Fibroblast of lung (primary cell): ENCODE results near the gene CCDC146. TPM values are rescaled to one million over a fixed set of nuclear protein-coding genes. Genes with fewer than 3 reads are reported as not detected.

Experiments
- DNase-seq, 2 donors: peaks; one replicate each; pipeline versions ENCODE4 v3.0.0 to v3.0.0-alpha.2; 2010; ENCODE audit warnings: low read depth in 2 of 2
- H2AFZ ChIP-seq: 2 replicates; pipeline ENCODE4 v1.5.1; 2012; ENCODE audit warnings: low read length, control low read depth, inconsistent platforms
- H3K27ac ChIP-seq: 2 replicates; pipeline ENCODE4 v1.5.1; 2011; ENCODE audit warnings: low read length, control low read depth; ENCODE audit not compliant: insufficient read depth
- H3K27me3 ChIP-seq: 2 replicates; pipeline ENCODE4 v1.5.1; 2011; ENCODE audit warnings: mild to moderate bottlenecking, low read length; ENCODE audit not compliant: control insufficient read depth, insufficient read depth
- H3K36me3 ChIP-seq: 2 replicates; pipeline ENCODE4 v1.5.1; 2011; ENCODE audit warnings: low read length; ENCODE audit not compliant: control insufficient read depth, insufficient read depth
- H3K4me1 ChIP-seq: 2 replicates; pipeline ENCODE4 v1.5.1; 2011; ENCODE audit warnings: low read length; ENCODE audit not compliant: control insufficient read depth, insufficient read depth; ENCODE audit errors: extremely low read depth
- H3K4me2 ChIP-seq: 2 replicates; pipeline ENCODE4 v1.5.1; 2011; ENCODE audit warnings: low read length, control low read depth; ENCODE audit not compliant: insufficient read depth; ENCODE audit errors: extremely low read depth
- H3K4me3 ChIP-seq, 4 experiments: fragments of 200-600 bp in 1 of 4; sonication (generic) in 1 of 4; replicated peaks in 1 of 4; 2 replicates each; pipeline ENCODE4 v1.5.1; 2011 to 2016; ENCODE audit warnings: low read length in 4 of 4, low read depth in 3 of 4, mild to moderate bottlenecking in 3 of 4, control low read depth in 2 of 4, inconsistent platforms in 1 of 4, mixed read lengths in 1 of 4; ENCODE audit not compliant: insufficient read depth in 1 of 4; ENCODE audit errors: control extremely low read depth in 1 of 4
- H3K79me2 ChIP-seq: 2 replicates; pipeline ENCODE4 v1.5.1; 2012; ENCODE audit warnings: mild to moderate bottlenecking, low read length, inconsistent platforms; ENCODE audit not compliant: control insufficient read depth, insufficient read depth
- H3K9ac ChIP-seq: 2 replicates; pipeline ENCODE4 v1.5.1; 2011; ENCODE audit warnings: mild to moderate bottlenecking, low read length, control low read depth; ENCODE audit not compliant: insufficient read depth
- H3K9me3 ChIP-seq: 2 replicates; pipeline ENCODE4 v1.5.1; 2012; ENCODE audit warnings: low read depth, low read length; ENCODE audit not compliant: control insufficient read depth, insufficient read depth
- H4K20me1 ChIP-seq: 2 replicates; pipeline ENCODE4 v1.5.1; 2011; ENCODE audit warnings: low read length; ENCODE audit not compliant: control insufficient read depth, insufficient read depth; ENCODE audit errors: extremely low read depth
- CTCF ChIP-seq, 2 donors: IDR thresholded peaks in 1 of 2; conservative IDR thresholded peaks in 1 of 2; 1 replicate in 1 of 2; 2 replicates in 1 of 2; pipeline ENCODE4 v1.5.1; 2011 to 2012; ENCODE audit warnings: low read length in 2 of 2, control low read depth in 1 of 2, inconsistent platforms in 1 of 2, low read depth in 1 of 2, mild to moderate bottlenecking in 1 of 2
- EZH2 ChIP-seq: IDR thresholded peaks from 2 replicates; pipeline ENCODE4 v1.5.1; 2012; ENCODE audit warnings: low read length, control low read depth, mild to moderate bottlenecking; ENCODE audit errors: missing control alignments
- polyA plus RNA-seq, 2 donors: library from polyadenylated mRNA; depleted of rRNA in 1 of 2; stranded (reverse) in 1 of 2; unstranded in 1 of 2; fragments of >200 nt; gene quantifications; 2 replicates each; pipeline ENCODE4 v1.2.1, GENCODE V29; 2011 to 2012; ENCODE audit warnings: missing spikeins in 1 of 2
- total RNA-seq: library from RNA; depleted of rRNA; stranded (reverse); fragments of >200 nt; gene quantifications from 2 replicates; pipeline ENCODE4 v1.2.1, GENCODE V29; 2014

The CCDC146 gene
- total and polyA plus RNA-seq, 2 donors (not counting 1 experiment from before 2014, with no cell fraction given): 1.6 to 3.6 TPM

- Histone ChIP-seq H3K27me3 (no peaks in the 10 kb centered on the region), H3K4me2 (no peak overlapping the region), H4K20me1 (no peaks in the 10 kb centered on the region), H3K4me1 (no peaks in the 10 kb centered on the region), H3K79me2 (no peaks in the 10 kb centered on the region), H3K9ac (no peak overlapping the region), H2AFZ (no peak overlapping the region), H3K9me3 (no peaks in the 10 kb centered on the region), H3K36me3 (no peaks in the 10 kb centered on the region), H3K4me3 (no peak overlapping the region), H3K27ac (no peak overlapping the region)
- DNase-seq: peak in 1 of 2 donors; percentile 49
- TF ChIP-seq EZH2 (no peak), CTCF (conservative IDR thresholded peaks at IDR 0.05 in 1 of 2, IDR thresholded peaks at IDR 0.05 in 1 of 2; ENCODE audit: low read depth in 1 of 2, low read length in 2 of 2) (no peak)
Measured at GRCh38 chr7:77266291-77266794, 143.9 kb downstream of the CCDC146 start.

GRCh38 chr7:77269360-77270093 is 147.1 kb downstream of the CCDC146 start:
- Histone ChIP-seq H3K79me2 (no peaks in the 10 kb centered on the region), H4K20me1 (no peaks in the 10 kb centered on the region), H3K4me1 (peaks cover 2% of the 10 kb centered on the region), H3K27ac (no peak overlapping the region), H3K27me3 (no peaks in the 10 kb centered on the region), H3K4me3 (no peak overlapping the region), H3K36me3 (no peaks in the 10 kb centered on the region), H3K4me2 (no peak overlapping the region), H3K9me3 (no peaks in the 10 kb centered on the region), H2AFZ (no peak overlapping the region), H3K9ac (no peak overlapping the region)
- TF ChIP-seq EZH2 (no peak), CTCF (conservative IDR thresholded peaks at IDR 0.05 in 1 of 2, IDR thresholded peaks at IDR 0.05 in 1 of 2; ENCODE audit: low read depth in 1 of 2, low read length in 2 of 2) (no peak)
- DNase-seq: peak in 1 of 2 donors; percentile 40

GRCh38 chr7:77270094-77270480 is 147.7 kb downstream of the CCDC146 start:
- no peak overlapping the region for H3K9ac ChIP-seq
- H4K20me1 ChIP-seq: no peaks in the 10 kb centered on the region
- no peaks in the 10 kb centered on the region for H3K36me3 ChIP-seq
- H3K79me2 ChIP-seq: no peaks in the 10 kb centered on the region
- peak in 1 of 2 donors; percentile 39 for DNase-seq
- TF ChIP-seq EZH2 (no peak), CTCF (conservative IDR thresholded peaks at IDR 0.05 in 1 of 2, IDR thresholded peaks at IDR 0.05 in 1 of 2; ENCODE audit: low read depth in 1 of 2, low read length in 2 of 2) (no peak)
- H2AFZ ChIP-seq: no peak overlapping the region
- peaks cover 4% of the 10 kb centered on the region for H3K4me1 ChIP-seq
- H3K27ac ChIP-seq: no peak overlapping the region
- H3K9me3 ChIP-seq: no peaks in the 10 kb centered on the region
- no peak overlapping the region for H3K4me3 ChIP-seq
- no peak overlapping the region for H3K4me2 ChIP-seq
- H3K27me3 ChIP-seq: no peaks in the 10 kb centered on the region
